ENCODE data around the gene CLRN3. TPM values are rescaled to one million over a fixed set of nuclear protein-coding genes. Genes with fewer than 3 reads are reported as not detected.

The CLRN3 gene
- total RNA-seq, 3 donors from 2014 or later = not detected

GRCh38 chr10:127880557-127880956 lies 12.2 kb downstream of the CLRN3 start:
- Mint-ChIP-seq H3K4me1 (ENCODE audit: low read depth) (peaks cover 8% of the 10 kb centered on the region), H3K4me3 (no peak overlapping the region), H3K36me3 (ENCODE audit: insufficient read depth) (no peaks in the 10 kb centered on the region), H3K27me3 (ENCODE audit: low read depth) (no peaks in the 10 kb centered on the region), H3K9me3 (no peaks in the 10 kb centered on the region)
- ATAC-seq (no peak), DNase-seq (no peak)

- peaks cover 8% of the 10 kb centered on the region for H3K4me1 Mint-ChIP-seq (ENCODE audit: low read depth)
- no peak for ATAC-seq
- peaks cover 7% of the 10 kb centered on the region for H3K27me3 Mint-ChIP-seq (ENCODE audit: low read depth)
- H3K36me3 Mint-ChIP-seq (ENCODE audit: insufficient read depth) = no peaks in the 10 kb centered on the region
- H3K9me3 Mint-ChIP-seq = no peaks in the 10 kb centered on the region
- DNase-seq = no peak
- H3K4me3 Mint-ChIP-seq = no peak overlapping the region
Measured at GRCh38 chr10:127878475-127879055, 14.2 kb downstream of the CLRN3 start.

- peaks cover 9% of the 10 kb centered on the region for H3K27me3 Mint-ChIP-seq (ENCODE audit: low read depth)
- H3K36me3 Mint-ChIP-seq (ENCODE audit: insufficient read depth) = no peaks in the 10 kb centered on the region
- ATAC-seq (no peak), DNase-seq (no peak)
- no peak overlapping the region for H3K4me3 Mint-ChIP-seq
- H3K9me3 Mint-ChIP-seq = no peaks in the 10 kb centered on the region
- peaks cover 8% of the 10 kb centered on the region for H3K4me1 Mint-ChIP-seq (ENCODE audit: low read depth)
Measured at GRCh38 chr10:127877699-127878098, 15.0 kb downstream of the CLRN3 start.

GRCh38 chr10:127877116-127877515 lies 15.6 kb downstream of the CLRN3 start:
- ATAC-seq = no peak
- Mint-ChIP-seq H3K9me3 (no peaks in the 10 kb centered on the region), H3K27me3 (ENCODE audit: low read depth) (peaks cover 12% of the 10 kb centered on the region), H3K4me3 (no peak overlapping the region), H3K4me1 (ENCODE audit: low read depth) (peaks cover 8% of the 10 kb centered on the region), H3K36me3 (ENCODE audit: insufficient read depth) (no peaks in the 10 kb centered on the region)
- DNase-seq = no peak

GRCh38 chr10:127875916-127876315 lies 16.8 kb downstream of the CLRN3 start:
- no peak for ATAC-seq
- Mint-ChIP-seq H3K27me3 (ENCODE audit: low read depth) (peaks cover 21% of the 10 kb centered on the region), H3K4me3 (no peak overlapping the region), H3K4me1 (ENCODE audit: low read depth) (peaks cover 8% of the 10 kb centered on the region), H3K9me3 (no peaks in the 10 kb centered on the region), H3K36me3 (ENCODE audit: insufficient read depth) (no peaks in the 10 kb centered on the region)
- DNase-seq = no peak

- Mint-ChIP-seq H3K4me3 (no peak overlapping the region), H3K27me3 (ENCODE audit: low read depth) (peaks cover 23% of the 10 kb centered on the region), H3K4me1 (ENCODE audit: low read depth) (peaks cover 5% of the 10 kb centered on the region), H3K36me3 (ENCODE audit: insufficient read depth) (no peaks in the 10 kb centered on the region), H3K9me3 (no peaks in the 10 kb centered on the region)
- ATAC-seq (no peak), DNase-seq (no peak)
Measured at GRCh38 chr10:127875449-127875765, 17.3 kb downstream of the CLRN3 start.

GRCh38 chr10:127874671-127875448 lies 17.9 kb downstream of the CLRN3 start:
- ATAC-seq = no peak
- DNase-seq = no peak
- no peaks in the 10 kb centered on the region for H3K4me1 Mint-ChIP-seq (ENCODE audit: low read depth)
- H3K36me3 Mint-ChIP-seq (ENCODE audit: insufficient read depth) = no peaks in the 10 kb centered on the region
- no peak overlapping the region for H3K4me3 Mint-ChIP-seq
- peaks cover 1% of the 10 kb centered on the region for H3K9me3 Mint-ChIP-seq
- H3K27me3 Mint-ChIP-seq (ENCODE audit: low read depth) = peaks cover 23% of the 10 kb centered on the region

- no peak for DNase-seq
- ATAC-seq = no peak
- Mint-ChIP-seq H3K9me3 (peaks cover 8% of the 10 kb centered on the region), H3K36me3 (ENCODE audit: insufficient read depth) (no peaks in the 10 kb centered on the region), H3K4me1 (ENCODE audit: low read depth) (no peaks in the 10 kb centered on the region), H3K27me3 (ENCODE audit: low read depth) (peaks cover 23% of the 10 kb centered on the region), H3K4me3 (no peak overlapping the region)
Measured at GRCh38 chr10:127873901-127874470, 18.8 kb downstream of the CLRN3 start.

- ATAC-seq (no peak), DNase-seq (no peak)
- Mint-ChIP-seq H3K4me1 (ENCODE audit: low read depth) (no peaks in the 10 kb centered on the region), H3K4me3 (no peak overlapping the region), H3K36me3 (ENCODE audit: insufficient read depth) (no peaks in the 10 kb centered on the region), H3K27me3 (ENCODE audit: low read depth) (peaks cover 29% of the 10 kb centered on the region), H3K9me3 (peaks cover 11% of the 10 kb centered on the region)
Measured at GRCh38 chr10:127872871-127873600, 19.7 kb downstream of the CLRN3 start.

- Mint-ChIP-seq H3K4me1 (ENCODE audit: low read depth) (no peaks in the 10 kb centered on the region), H3K36me3 (ENCODE audit: insufficient read depth) (no peaks in the 10 kb centered on the region)
- DNase-seq = no peak
Measured at GRCh38 chr10:127872011-127872761, 20.6 kb downstream of the CLRN3 start.

GRCh38 chr10:127871631-127872010 lies 21.1 kb downstream of the CLRN3 start:
- no peak for ATAC-seq
- Mint-ChIP-seq H3K4me1 (ENCODE audit: low read depth) (no peaks in the 10 kb centered on the region), H3K27me3 (ENCODE audit: low read depth) (peaks cover 32% of the 10 kb centered on the region), H3K4me3 (no peak overlapping the region), H3K36me3 (ENCODE audit: insufficient read depth) (no peaks in the 10 kb centered on the region), H3K9me3 (peaks cover 11% of the 10 kb centered on the region)
- no peak for DNase-seq

More at GRCh38 chr10:127872011-127872761, 20.6 kb downstream of the CLRN3 start:
- Mint-ChIP-seq H3K27me3 (ENCODE audit: low read depth) (peaks cover 29% of the 10 kb centered on the region), H3K4me3 (no peak overlapping the region), H3K9me3 (peaks cover 11% of the 10 kb centered on the region)
- no peak for ATAC-seq

- Mint-ChIP-seq H3K4me3 (no peak overlapping the region), H3K27me3 (ENCODE audit: low read depth) (peaks cover 31% of the 10 kb centered on the region), H3K36me3 (ENCODE audit: insufficient read depth) (no peaks in the 10 kb centered on the region), H3K9me3 (peaks cover 11% of the 10 kb centered on the region), H3K4me1 (ENCODE audit: low read depth) (no peaks in the 10 kb centered on the region)
- no peak for DNase-seq
- ATAC-seq = no peak
Measured at GRCh38 chr10:127869329-127869728, 23.4 kb downstream of the CLRN3 start.

GRCh38 chr10:127867805-127868204 lies 24.9 kb downstream of the CLRN3 start:
- H3K4me3 Mint-ChIP-seq = no peak overlapping the region
- no peaks in the 10 kb centered on the region for H3K36me3 Mint-ChIP-seq (ENCODE audit: insufficient read depth)
- peaks cover 28% of the 10 kb centered on the region for H3K27me3 Mint-ChIP-seq (ENCODE audit: low read depth)
- DNase-seq (no peak), ATAC-seq (no peak)
- H3K4me1 Mint-ChIP-seq (ENCODE audit: low read depth) = no peaks in the 10 kb centered on the region
- H3K9me3 Mint-ChIP-seq = peaks cover 20% of the 10 kb centered on the region
